Posterior vena cava (tissue), 2 donors: ENCODE measurements around the gene IP6K1. TPM values are rescaled to one million over a fixed set of nuclear protein-coding genes. Genes with fewer than 3 reads are reported as not detected.
A peak's percentile ranks its signal among the peaks of the same experiment; 100 is the strongest.
"Not testable (repeated sequence)": the region's sequence is repeated elsewhere in the genome, so short reads cannot be mapped to it uniquely, and the experiment has no call there.

ENCODE experiments used
- DNase-seq: peaks from one replicate; pipeline ENCODE4 v3.0.0-alpha.2; 2020; ENCODE audit warnings: low spot score
- intact Hi-C, 2 donors: fragments of 100-400 bp; cut with DNase I; formaldehyde crosslinking; loops; one replicate each; pipeline versions ENCODE4 v1.14.1 to v1.14.2; 2022 to 2023
- total RNA-seq, 2 donors: library from RNA; stranded (reverse); fragmentation: NEBNext Ultra II Directional; extraction: Animal tissue kit (Norgen Biotek cat#: 25700); gene quantifications; one replicate each; pipeline ENCODE4 v1.2.1, GENCODE V29; 2021
- donor health status: DM: yes; HTN: yes; CAD: no.
- donor health status: DM: yes; HTN: yes; CAD: no.

Gene IP6K1
- total RNA-seq, 2 donors from 2014 or later = 31.5 to 33.3 TPM

- intact Hi-C loops = no loop called here
- no peak for DNase-seq
Measured at GRCh38 chr3:49799105-49799504, 12.8 kb upstream of the IP6K1 start.

- peak; percentile 62 for DNase-seq
- intact Hi-C loops = no loop called here
Measured at GRCh38 chr3:49794926-49795905, 8.9 kb upstream of the IP6K1 start.

DNA sequence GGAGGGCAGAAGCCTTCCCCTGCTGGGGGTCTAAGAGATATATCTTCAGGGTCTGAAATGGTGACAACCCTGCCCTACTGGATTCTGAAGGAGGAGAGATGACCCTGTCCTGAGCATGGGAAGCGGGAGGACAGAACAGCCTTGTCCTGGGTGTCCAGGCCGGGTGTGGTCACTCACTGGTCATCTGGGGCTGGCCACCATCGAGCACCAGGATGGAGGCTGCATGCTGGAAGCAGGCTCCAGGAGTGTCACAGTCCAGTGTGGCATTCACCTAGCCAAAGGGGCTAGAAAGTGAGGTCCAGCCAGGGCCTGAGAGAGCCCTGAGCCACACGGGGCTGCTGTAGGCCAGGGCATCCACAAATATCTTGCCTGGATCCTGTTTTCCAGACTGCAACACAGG lies 8.1 kb upstream of the IP6K1 start:
- DNase-seq = peak; percentile 51
- intact Hi-C loops = no loop called here

DNA sequence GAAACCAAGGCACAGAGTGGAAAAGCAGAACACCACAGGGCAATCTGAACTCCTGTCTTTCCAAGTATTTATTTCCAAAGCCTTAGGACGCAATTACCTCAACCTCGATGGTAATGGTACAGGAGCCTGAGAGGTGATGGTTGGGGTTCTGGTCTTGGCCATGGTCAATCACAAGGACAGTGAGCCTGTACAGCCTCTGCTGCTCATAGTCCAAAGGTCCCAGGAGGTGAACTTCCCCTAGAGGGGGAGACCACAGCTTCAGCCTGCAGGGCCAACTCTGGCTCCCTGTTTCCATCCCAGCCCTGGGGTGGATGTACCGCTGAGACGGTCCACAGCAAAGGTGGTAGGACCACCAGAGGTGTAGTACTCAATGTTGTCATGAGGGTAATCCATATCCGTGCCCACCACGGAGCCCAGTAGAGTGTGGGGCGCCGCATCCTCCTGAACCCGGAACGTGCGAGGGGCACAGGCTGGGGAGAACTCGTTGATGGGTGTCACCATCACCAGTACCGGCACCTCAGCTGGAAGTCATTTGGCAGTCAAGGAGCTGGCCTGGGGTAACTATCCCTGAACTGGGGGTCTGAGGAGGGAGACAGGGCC lies 7.2 kb upstream of the IP6K1 start:
- intact Hi-C loops = no loop called here
- peak; percentile 62 for DNase-seq

DNA sequence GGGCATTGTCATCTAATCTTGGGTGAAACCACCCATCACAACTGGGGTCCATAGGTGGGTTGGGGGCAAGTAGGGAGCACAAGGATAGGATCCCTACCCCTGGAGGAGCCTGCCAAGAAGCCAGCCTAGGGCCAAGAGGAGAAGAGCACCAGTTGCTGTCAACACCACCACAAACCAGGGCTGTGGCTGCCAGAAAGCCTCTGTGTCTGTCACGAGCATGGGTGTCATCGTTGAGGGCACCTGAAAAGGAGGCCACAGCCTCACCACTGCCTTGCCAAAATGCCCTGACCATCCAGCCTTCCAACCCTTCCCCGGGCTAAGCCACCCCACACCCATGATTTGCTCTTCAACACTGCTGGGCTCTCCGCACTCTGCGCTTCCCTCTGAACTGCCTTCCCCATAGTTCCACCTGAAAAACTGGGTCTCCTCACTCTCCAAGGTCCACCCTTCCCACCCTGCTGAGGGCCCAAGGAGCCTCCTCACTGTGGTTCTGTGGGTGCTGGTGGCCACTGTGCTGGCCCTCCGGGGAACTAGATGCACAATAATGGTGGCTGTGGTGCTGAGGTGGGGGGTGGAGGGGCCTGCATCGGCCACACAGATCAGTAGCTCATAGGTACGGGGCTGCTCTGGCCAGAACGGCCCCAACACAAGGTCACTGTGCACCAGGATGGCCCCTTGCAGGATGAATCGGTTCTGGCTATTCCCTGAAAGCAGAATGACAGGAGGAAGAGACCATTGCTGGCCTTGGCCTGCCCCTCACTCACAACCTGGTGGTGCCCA lies 6.2 kb upstream of the IP6K1 start:
- intact Hi-C loops = no loop called here
- DNase-seq = peak; percentile 52

GRCh38 chr3:49791571-49791970 lies 5.2 kb upstream of the IP6K1 start:
- peak; percentile 29 for DNase-seq
- intact Hi-C loops = no loop called here

DNA sequence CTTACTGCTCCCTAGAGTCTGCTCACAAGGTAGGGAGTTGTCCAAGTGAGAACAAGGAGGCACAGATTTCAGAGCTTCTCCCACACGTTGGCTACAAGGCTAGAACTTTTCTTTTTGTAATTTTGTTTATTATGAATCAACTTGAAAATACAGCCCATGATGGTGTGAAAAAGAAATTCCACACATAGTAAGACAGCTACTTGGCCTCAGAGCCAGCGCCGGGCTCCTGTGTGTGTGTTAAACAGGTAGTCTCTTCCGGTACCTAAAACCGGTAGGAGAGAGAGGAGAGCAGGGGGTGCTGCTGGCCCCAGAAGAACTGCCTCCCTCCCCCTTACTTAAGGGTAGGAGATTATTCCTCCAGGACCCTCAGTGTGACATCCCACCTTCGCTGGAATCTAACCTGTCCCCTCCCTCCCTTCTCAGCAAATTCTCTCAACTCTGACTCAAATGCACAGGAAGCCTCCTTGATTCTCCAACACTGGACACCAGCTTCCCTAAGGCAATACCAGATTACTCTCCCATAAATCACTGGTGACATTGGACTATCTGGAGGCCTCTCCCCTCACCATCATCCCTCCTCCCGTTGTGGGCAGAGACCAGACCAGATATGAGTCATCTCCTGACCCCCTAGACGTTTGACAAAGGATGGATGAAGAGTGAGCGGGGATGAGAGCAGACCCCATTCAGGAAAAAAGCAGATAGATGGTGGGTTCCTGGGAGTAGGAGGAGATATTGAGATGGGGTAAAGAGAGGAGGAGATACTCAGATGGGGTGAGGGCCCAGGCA lies 4.5 kb upstream of the IP6K1 start:
- intact Hi-C loops = no loop called here
- DNase-seq = peak; percentile 64

GRCh38 chr3:49788056-49788455 lies 1.7 kb upstream of the IP6K1 start:
- intact Hi-C loops = no loop called here
- DNase-seq = peak; percentile 25

DNA sequence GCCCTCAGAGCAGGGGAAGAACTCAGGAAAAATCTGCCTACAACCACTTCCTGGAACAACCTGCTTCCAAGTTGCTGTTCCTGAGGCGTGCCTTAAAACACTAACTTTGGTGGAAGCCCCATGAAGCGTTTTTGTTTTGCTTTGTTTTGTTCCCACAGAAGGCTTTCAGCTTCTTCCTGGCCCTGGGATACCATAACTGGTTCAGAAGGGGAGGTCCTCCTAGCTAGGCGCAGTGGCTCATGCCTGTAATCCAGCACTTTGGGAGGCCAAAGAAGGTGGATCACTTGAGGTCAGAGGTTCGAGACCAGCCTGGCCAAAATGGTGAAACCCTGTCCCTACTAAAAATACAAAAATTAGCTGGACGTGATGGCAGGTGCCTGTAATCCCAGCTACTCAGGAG lies 1.2 kb upstream of the IP6K1 start:
- peak; percentile 41 for DNase-seq
- intact Hi-C loops = no loop called here

GRCh38 chr3:49787182-49787464 lies 781 bp upstream of the IP6K1 start:
- DNase-seq = peak; percentile 69
- intact Hi-C loops = no loop called here

DNA sequence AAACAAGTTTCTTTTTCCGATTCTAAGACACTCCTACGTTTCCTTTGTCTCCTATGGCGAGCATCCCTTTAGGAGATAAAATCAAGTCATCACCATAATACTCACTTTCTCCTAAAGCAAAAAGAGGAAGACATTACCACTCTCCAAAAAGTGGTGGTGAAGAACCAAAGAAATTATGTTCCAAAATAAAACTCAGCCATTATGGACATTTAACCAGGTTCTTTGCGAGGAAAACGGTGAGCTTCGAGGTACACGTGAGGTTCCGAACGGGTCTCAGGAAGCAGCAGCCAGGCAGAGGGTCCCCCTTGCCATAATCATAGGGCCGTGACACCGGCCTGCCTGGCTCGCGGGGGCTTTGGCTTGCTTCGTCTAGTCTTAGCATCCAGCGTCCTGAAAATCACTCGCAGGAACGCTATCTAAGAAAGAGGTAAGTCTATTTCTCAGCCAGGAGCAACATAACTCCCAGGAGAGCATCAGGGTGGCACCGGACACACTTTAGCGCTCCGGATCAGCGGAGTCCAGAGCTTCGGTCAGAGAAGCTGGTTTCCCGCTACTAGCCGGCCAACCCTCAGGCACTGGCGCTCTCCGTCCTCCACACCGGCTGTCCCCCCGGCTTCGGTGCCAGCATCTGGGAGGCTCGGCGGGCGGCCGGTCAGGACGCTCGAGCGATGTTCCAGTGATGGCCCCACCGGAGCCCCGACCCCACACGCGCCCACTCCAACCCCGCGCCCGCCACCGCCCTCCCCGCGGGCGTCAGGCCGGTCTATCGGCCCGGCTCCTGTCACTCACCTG lies 581 bp downstream of the IP6K1 start:
- DNase-seq = no peak
- intact Hi-C loops = no loop called here

DNA sequence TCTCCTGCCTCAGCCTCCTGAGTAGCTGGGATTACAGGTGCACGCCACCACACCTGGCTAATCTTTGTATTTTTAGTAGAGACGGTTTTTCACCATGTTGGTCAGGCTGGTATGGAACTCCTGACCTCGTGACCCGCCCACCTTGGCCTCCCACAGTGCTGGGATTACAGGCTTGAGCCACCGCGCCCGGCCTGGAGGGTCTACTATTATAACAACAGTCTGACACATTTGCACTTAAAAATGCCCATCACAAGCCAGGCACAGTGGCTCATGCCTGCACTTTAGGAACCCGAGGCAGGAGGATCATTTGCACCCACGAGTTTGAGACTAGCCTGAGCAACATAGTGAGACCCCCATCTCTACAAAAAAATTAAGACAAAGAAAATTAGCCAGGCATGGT lies 4.1 kb downstream of the IP6K1 start:
- DNase-seq = peak; percentile 57

DNA sequence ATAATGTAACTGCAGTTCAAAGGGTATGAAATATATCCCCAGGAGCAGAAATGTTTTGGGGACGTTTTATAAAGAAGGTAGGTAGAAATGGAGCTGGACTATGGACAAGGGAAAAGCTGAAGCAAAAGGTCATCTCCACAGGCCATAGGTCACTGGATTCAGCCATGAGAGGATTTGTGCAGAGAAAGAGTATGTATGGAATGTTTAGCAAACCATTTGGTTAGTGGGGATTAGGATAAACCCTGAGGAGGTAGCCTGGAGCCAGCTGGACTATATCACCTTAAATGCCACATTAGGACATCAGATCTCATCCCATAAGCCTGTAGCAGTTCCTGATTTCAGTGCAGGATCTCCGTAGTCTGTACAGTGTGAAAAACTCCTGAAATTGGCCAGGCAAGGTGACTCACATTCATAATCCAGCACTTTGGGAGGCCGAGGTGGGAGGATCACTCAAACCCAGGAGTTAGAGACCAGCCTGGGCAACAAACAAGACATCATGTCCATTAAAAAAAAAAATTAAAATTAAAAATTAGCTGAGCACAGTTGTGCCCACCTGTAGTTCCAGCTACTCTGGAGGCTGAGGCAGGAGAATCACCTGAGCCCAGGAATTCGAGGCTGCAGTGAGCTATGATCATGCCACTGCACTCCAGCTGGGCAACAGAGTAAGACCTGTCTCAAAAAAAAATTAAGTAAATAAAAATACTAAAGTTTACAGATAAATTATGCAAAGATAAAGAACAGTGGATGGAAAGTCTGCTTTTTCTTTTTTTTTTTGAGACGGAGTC lies 4.7 kb downstream of the IP6K1 start:
- intact Hi-C loops = no loop called here
- peak; percentile 20 for DNase-seq

More for the DNA sequence above, 4.1 kb downstream of the IP6K1 start:
- intact Hi-C loops = not testable (repeated sequence)

DNA sequence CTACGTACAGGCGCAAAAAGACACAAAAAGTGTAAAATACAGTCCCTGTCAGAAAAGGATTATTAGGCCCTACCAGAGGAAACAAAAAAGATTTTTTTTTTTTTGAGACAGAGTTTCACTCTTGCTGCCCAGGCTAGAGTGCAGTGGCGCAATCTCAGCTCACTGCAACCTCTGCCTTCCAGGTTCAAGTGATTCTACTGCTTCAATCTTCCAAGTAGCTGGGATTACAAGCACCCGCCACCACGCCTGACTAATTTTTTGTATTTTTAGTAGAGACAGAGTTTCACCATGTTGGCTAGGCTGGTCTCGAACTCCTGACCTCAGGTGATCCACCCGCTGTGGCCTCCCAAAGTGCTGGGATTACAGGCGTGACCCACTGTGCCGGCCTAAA lies 5.4 kb downstream of the IP6K1 start:
- intact Hi-C loops = not testable (repeated sequence)
- peak; percentile 13 for DNase-seq

DNA sequence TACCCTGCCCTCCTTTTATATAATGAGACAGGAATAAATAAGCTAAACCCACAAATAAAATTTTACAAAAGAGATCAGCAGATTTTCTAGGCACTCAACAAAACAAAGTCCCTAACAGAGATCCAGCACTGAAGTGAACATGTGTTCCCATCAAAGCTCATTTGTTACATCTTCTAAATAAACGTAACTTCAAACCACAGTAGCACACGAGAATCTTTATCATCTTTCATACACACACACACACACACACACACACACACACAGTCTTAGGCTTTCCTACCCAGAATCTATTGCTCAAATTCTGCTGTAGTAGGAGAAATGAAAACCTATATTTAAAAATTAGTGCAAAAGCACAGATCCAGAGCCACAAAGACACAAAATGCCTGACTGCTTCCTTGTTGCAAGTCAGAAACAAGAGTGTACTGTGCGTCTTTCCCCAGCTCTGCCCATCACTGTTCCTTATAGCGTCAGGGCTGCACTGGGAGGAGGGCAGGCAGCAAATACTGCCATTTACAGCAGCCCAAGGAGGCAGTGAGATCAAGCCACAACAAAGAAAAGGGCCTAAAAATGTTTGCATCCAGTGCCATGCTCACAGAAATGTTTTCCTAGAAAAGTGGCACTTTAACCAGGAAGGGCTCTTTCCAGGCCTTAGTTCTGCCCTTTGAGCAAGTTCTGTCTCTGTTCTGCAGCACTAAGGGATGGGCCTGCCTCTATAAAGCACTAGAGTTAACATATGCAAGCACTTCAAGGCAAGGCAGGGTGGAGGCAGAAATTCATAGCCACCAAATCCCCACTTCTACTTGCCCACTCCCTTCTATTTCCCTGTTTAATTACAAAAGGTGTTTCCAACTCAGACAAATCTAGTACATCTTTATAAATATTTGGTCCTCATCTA lies 6.0 kb downstream of the IP6K1 start:
- intact Hi-C loops = no loop called here
- DNase-seq = peak; percentile 3

DNA sequence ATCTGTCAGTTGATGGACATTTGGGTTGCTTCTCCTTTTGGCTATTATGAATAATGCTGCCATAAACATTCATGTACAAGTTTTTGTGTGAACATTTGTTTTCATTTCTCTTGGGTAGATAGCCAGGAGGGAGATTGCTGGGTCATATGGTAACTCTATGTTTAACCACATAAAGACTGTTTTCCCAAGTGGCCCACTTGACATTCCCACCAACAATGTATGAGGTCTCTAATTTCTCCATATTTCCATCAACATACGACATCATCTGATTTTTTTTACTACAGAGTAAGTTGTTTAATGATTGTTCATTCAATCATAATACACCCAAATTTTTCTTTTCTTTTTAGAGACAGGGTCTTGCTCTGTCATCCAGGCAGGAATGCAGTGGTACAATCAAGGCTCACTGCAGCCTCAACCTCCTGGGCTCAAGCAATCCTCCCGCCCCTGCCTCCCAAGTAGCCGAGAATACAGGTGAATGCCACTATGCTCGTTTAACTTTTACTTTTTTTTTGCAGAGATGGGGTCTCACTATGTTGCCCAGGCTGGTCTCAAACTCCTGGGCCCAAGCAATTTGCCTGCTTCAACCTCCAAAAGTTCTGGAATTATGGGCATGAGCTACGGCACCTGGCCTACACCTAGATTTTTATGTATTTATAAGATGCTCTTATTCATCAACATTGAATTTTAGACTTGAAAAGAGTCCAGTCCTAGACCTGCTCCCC lies 6.8 kb downstream of the IP6K1 start:
- DNase-seq = peak; percentile 8
- intact Hi-C loops = no loop called here
